CD4-positive, alpha-beta T cell (primary cell): ENCODE data around the gene MOB4. TPM values are rescaled to one million over a fixed set of nuclear protein-coding genes. Genes with fewer than 3 reads are reported as not detected.

Experiments
- ATAC-seq: fragments of 200-7000 bp; cut with Tn5 transposase; one replicate; pipeline ENCODE4 v1.10.0; 2022; ENCODE audit warnings: mild to moderate bottlenecking; ENCODE audit not compliant: poor library complexity
- CTCF ChIA-PET: fragments of 350-600 bp; sonication (Branson Sonifier 250); formaldehyde crosslinking; loops from one replicate; lab custom pipeline; 2021; ENCODE audit warnings: antibody characterized with exemption, inconsistent platforms; lab: Charles Lee
- POLR2A ChIA-PET: fragments of 350-600 bp; sonication (Branson Sonifier 250); formaldehyde crosslinking; loops from one replicate; lab custom pipeline; 2021; ENCODE audit warnings: antibody characterized with exemption, inconsistent platforms; lab: Charles Lee
- DNase-seq, 14 experiments: peaks; one replicate each; pipeline ENCODE4 v3.0.0-alpha.2; 2013 to 2020; ENCODE audit warnings: mixed read lengths in 2 of 14
- H3K27ac ChIP-seq, 2 donors: one replicate each; pipeline versions ENCODE4 v1.5.1 to v1.7.0; 2013; ENCODE audit warnings: low read length in 2 of 2, low read depth in 1 of 2, mild to moderate bottlenecking in 1 of 2
- H3K27me3 ChIP-seq, 2 experiments: 1 replicate in 1 of 2; 2 replicates in 1 of 2; pipeline versions ENCODE4 v1.6.1 to v1.7.0; 2013; ENCODE audit warnings: low read length in 2 of 2, control low read depth in 1 of 2, mild to moderate bottlenecking in 1 of 2, moderate library complexity in 1 of 2; ENCODE audit not compliant: insufficient read depth in 2 of 2, control insufficient read depth in 1 of 2
- H3K36me3 ChIP-seq: one replicate; pipeline ENCODE4 v1.6.1; 2013; ENCODE audit warnings: low read length, control low read depth; ENCODE audit not compliant: insufficient read depth
- H3K4me1 ChIP-seq: one replicate; pipeline ENCODE4 v1.6.1; 2013; ENCODE audit warnings: low read length, control low read depth; ENCODE audit not compliant: insufficient read depth
- H3K4me3 ChIP-seq: one replicate; pipeline ENCODE4 v1.5.1; 2013; ENCODE audit warnings: mild to moderate bottlenecking, low read length, moderate library complexity
- H3K9me3 ChIP-seq, 2 experiments: 1 replicate in 1 of 2; 2 replicates in 1 of 2; pipeline versions ENCODE4 v1.6.1 to v1.7.0; 2013; ENCODE audit warnings: low read length in 2 of 2, mild to moderate bottlenecking in 2 of 2, control low read depth in 1 of 2, moderate library complexity in 1 of 2; ENCODE audit not compliant: control insufficient read depth in 1 of 2, insufficient read depth in 1 of 2
- H3K27ac Mint-ChIP-seq: one replicate; pipeline ENCODE4 v1.8.0; 2020; ENCODE audit warnings: mixed read lengths
- H3K27me3 Mint-ChIP-seq: one replicate; pipeline ENCODE4 v1.8.0; 2021; ENCODE audit warnings: mixed read lengths
- H3K36me3 Mint-ChIP-seq: one replicate; pipeline ENCODE4 v1.8.0; 2021; ENCODE audit warnings: low read depth, mixed read lengths
- H3K4me1 Mint-ChIP-seq: one replicate; pipeline ENCODE4 v1.8.0; 2021; ENCODE audit warnings: low read depth, mixed read lengths
- H3K4me3 Mint-ChIP-seq: one replicate; pipeline ENCODE4 v1.8.0; 2020; ENCODE audit warnings: mild to moderate bottlenecking, mixed read lengths
- H3K9me3 Mint-ChIP-seq: one replicate; pipeline ENCODE4 v1.8.0; 2020; ENCODE audit warnings: mixed read lengths
- CTCF ChIP-seq: fragments of 200-600 bp; IDR thresholded peaks from one replicate; pipeline ENCODE4 v1.8.0; 2022; ENCODE audit warnings: antibody characterized with exemption, mild to moderate bottlenecking
- intact Hi-C, 2 experiments: fragments of 100-400 bp; cut with DNase I in 1 of 2; cut with micrococcal nuclease in 1 of 2; formaldehyde crosslinking; loops; one replicate each; pipeline versions ENCODE4 v1.15.1 to v1.9.0; 2023 to 2025; cut with DNase I, micrococcal nuclease
- total RNA-seq, 174 experiments: library from RNA in 2 of 174; stranded (reverse) in 2 of 174; gene quantifications; one replicate each; pipeline ENCODE4 v1.2.3 and lab custom pipeline; 2021 to 2026

MOB4 gene
- total RNA-seq, 2 experiments from 2014 or later: 28.4 to 29.8 TPM

- H3K9me3 Mint-ChIP-seq: no peaks in the 10 kb centered on the region
Observed at GRCh38 chr2:197499594-197500502, 16.0 kb upstream of the MOB4 start, which contains the start of the genes HSPD1 and HSPE1. TSS of gene HSPD1 (minus strand) at chr2:197499840. CDS start at chr2:197498848, 992 bp downstream. TSS of gene HSPE1 (plus strand) at chr2:197500379. CDS start at chr2:197500437, 58 bp downstream.

GRCh38 chr2:197500503-197501131 is 15.2 kb upstream of the MOB4 start:
- ChIA-PET POLR2A (interaction anchor here (0.8 to 8.1 kb wide), 22 partner anchors 8 to 701 kb away, joined by 3 to 219 read pairs (median 6); partner anchors contain the start of genes ANKRD44, COQ10B, GTF3C3 and MARS2), CTCF (interaction anchor here (2.6 kb wide), 1 partner anchor 13 kb away, joined by 7 read pairs; no protein-coding TSS in a partner anchor)
- H3K4me1 ChIP-seq: peaks cover 37% of the 10 kb centered on the region
- H3K9me3 Mint-ChIP-seq: no peaks in the 10 kb centered on the region
- H3K36me3 ChIP-seq: peaks cover 47% of the 10 kb centered on the region
- ATAC-seq (peak; percentile 7), DNase-seq (peak in 3 of 14 experiments; percentile 37 to 46 (median 43))
- H3K4me3 Mint-ChIP-seq: peak overlapping the region; percentile 94
- peak overlapping the region; percentile 93 to 97 for H3K27ac ChIP-seq
- peak overlapping the region; percentile 87 for H3K27ac Mint-ChIP-seq
- H3K36me3 Mint-ChIP-seq: peaks cover 89% of the 10 kb centered on the region
- peaks cover 65% of the 10 kb centered on the region for H3K4me1 Mint-ChIP-seq
- H3K4me3 ChIP-seq: peak overlapping the region; percentile 95
- no peaks in the 10 kb centered on the region for H3K27me3 ChIP-seq
- H3K9me3 ChIP-seq: no peaks in the 10 kb centered on the region
- intact Hi-C loops: loop anchor here (1.0 kb wide), 4 partner anchors 14 to 65 kb away; partner anchors contain the start of genes COQ10B (in 1 of the 2) and SF3B1 (in 1 of the 2)
- no peak for TF ChIP-seq CTCF
- H3K27me3 Mint-ChIP-seq: no peaks in the 10 kb centered on the region

More at GRCh38 chr2:197499594-197500502, 16.0 kb upstream of the MOB4 start, which contains the start of the genes HSPD1 and HSPE1:
- peaks cover 69% of the 10 kb centered on the region for H3K4me1 Mint-ChIP-seq
- POLR2A ChIA-PET: interaction anchor here (0.5 to 8.1 kb wide), 30 partner anchors 8 to 1843 kb away, joined by 3 to 219 read pairs (median 4); partner anchors contain the start of genes ANKRD44, COQ10B, GTF3C3 and MARS2
- H3K27ac ChIP-seq: peak within 1 kb of the TSS; percentile 93 to 97
- peak; percentile 91 to 99 (median 95) for DNase-seq
- TF ChIP-seq CTCF: no peak
- no peaks in the 10 kb centered on the region for H3K27me3 ChIP-seq
- CTCF ChIA-PET: interaction anchor here (0.8 to 1.1 kb wide), 4 partner anchors 9 to 65 kb away, joined by 3 to 6 read pairs (median 4); partner anchors contain the start of genes COQ10B and SF3B1
- peaks cover 41% of the 10 kb centered on the region for H3K4me1 ChIP-seq
- no peaks in the 10 kb centered on the region for H3K9me3 ChIP-seq
- peak; percentile 85 for ATAC-seq
- peaks cover 54% of the 10 kb centered on the region for H3K36me3 ChIP-seq
- peak within 1 kb of the TSS; percentile 95 for H3K4me3 ChIP-seq
- H3K27me3 Mint-ChIP-seq: no peaks in the 10 kb centered on the region
- peak within 1 kb of the TSS; percentile 94 for H3K4me3 Mint-ChIP-seq
- intact Hi-C loops: loop anchor here (1.0 to 5.0 kb wide), 5 partner anchors 15 to 207 kb away; partner anchors contain the start of genes COQ10B (in 1 of the 2), MARS2 (in 1 of the 2) and SF3B1 (in 1 of the 2)
- H3K27ac Mint-ChIP-seq: peak within 1 kb of the TSS; percentile 87
- peaks cover 96% of the 10 kb centered on the region for H3K36me3 Mint-ChIP-seq

- Mint-ChIP-seq H3K27ac (peak overlapping the region; percentile 87), H3K27me3 (no peaks in the 10 kb centered on the region), H3K9me3 (no peaks in the 10 kb centered on the region), H3K36me3 (peaks cover 73% of the 10 kb centered on the region), H3K4me1 (peaks cover 49% of the 10 kb centered on the region), H3K4me3 (peak overlapping the region; percentile 94)
- Histone ChIP-seq H3K9me3 (no peaks in the 10 kb centered on the region), H3K27ac (peak overlapping the region in 1 of 2 donors; percentile 38), H3K36me3 (peaks cover 31% of the 10 kb centered on the region), H3K4me1 (peaks cover 30% of the 10 kb centered on the region), H3K4me3 (peak overlapping the region; percentile 6), H3K27me3 (no peaks in the 10 kb centered on the region)
- DNase-seq (no peak), ATAC-seq (no peak)
- intact Hi-C loops: no loop called here
- ChIA-PET POLR2A (interaction anchor here (5.4 to 8.1 kb wide), 3 partner anchors 13 to 68 kb away, joined by 106 to 219 read pairs (median 111); partner anchors contain the start of genes COQ10B, MOB4 and SF3B1), CTCF (interaction anchor here (2.6 kb wide), 1 partner anchor 11 kb away, joined by 7 read pairs; no protein-coding TSS in a partner anchor)
- TF ChIP-seq CTCF: no peak
Observed at GRCh38 chr2:197502201-197502600, 13.7 kb upstream of the MOB4 start.
